Peyer's patch (tissue), 4 donors: Measurements from ENCODE around the gene BOLA1.

Source experiments
- CTCF ChIP-seq, 6 experiments: fragments of 450-650 bp in 4 of 6; fragments of 200-600 bp in 2 of 6; sonication (generic) in 1 of 6; IDR thresholded peaks; one replicate each; pipeline ENCODE4 v1.5.1; 2017 to 2019; ENCODE audit warnings: antibody characterized with exemption in 6 of 6, mild to moderate bottlenecking in 3 of 6, moderate library complexity in 1 of 6
- POLR2A ChIP-seq, 2 donors: fragments of 450-650 bp; IDR thresholded peaks; one replicate each; pipeline ENCODE4 v1.5.1; 2017; ENCODE audit warnings: antibody characterized with exemption in 2 of 2, mild to moderate bottlenecking in 2 of 2, moderate library complexity in 2 of 2

GRCh38 chr1:149879556-149879955, 19.8 kb upstream of the BOLA1 start:
- TF ChIP-seq CTCF (IDR thresholded peaks at IDR 0.05) (no peak), POLR2A (IDR thresholded peaks at IDR 0.05) (no peak)
